CD4-positive, alpha-beta T cell (primary cell): ENCODE results near the gene GLTP. TPM values are rescaled to one million over a fixed set of nuclear protein-coding genes. Genes with fewer than 3 reads are reported as not detected.

ENCODE experiments used
- ATAC-seq: fragments of 200-7000 bp; cut with Tn5 transposase; one replicate; pipeline ENCODE4 v1.10.0; 2022; ENCODE audit warnings: mild to moderate bottlenecking; ENCODE audit not compliant: poor library complexity
- CTCF ChIA-PET: fragments of 350-600 bp; sonication (Branson Sonifier 250); formaldehyde crosslinking; loops from one replicate; lab custom pipeline; 2021; ENCODE audit warnings: antibody characterized with exemption, inconsistent platforms; lab: Charles Lee
- POLR2A ChIA-PET: fragments of 350-600 bp; sonication (Branson Sonifier 250); formaldehyde crosslinking; loops from one replicate; lab custom pipeline; 2021; ENCODE audit warnings: antibody characterized with exemption, inconsistent platforms; lab: Charles Lee
- DNase-seq, 14 experiments: peaks; one replicate each; pipeline ENCODE4 v3.0.0-alpha.2; 2013 to 2020; ENCODE audit warnings: mixed read lengths in 2 of 14
- H3K27ac ChIP-seq, 2 donors: one replicate each; pipeline versions ENCODE4 v1.5.1 to v1.7.0; 2013; ENCODE audit warnings: low read length in 2 of 2, low read depth in 1 of 2, mild to moderate bottlenecking in 1 of 2
- H3K27me3 ChIP-seq, 2 experiments: 1 replicate in 1 of 2; 2 replicates in 1 of 2; pipeline versions ENCODE4 v1.6.1 to v1.7.0; 2013; ENCODE audit warnings: low read length in 2 of 2, control low read depth in 1 of 2, mild to moderate bottlenecking in 1 of 2, moderate library complexity in 1 of 2; ENCODE audit not compliant: insufficient read depth in 2 of 2, control insufficient read depth in 1 of 2
- H3K36me3 ChIP-seq: one replicate; pipeline ENCODE4 v1.6.1; 2013; ENCODE audit warnings: low read length, control low read depth; ENCODE audit not compliant: insufficient read depth
- H3K4me1 ChIP-seq: one replicate; pipeline ENCODE4 v1.6.1; 2013; ENCODE audit warnings: low read length, control low read depth; ENCODE audit not compliant: insufficient read depth
- H3K4me3 ChIP-seq: one replicate; pipeline ENCODE4 v1.5.1; 2013; ENCODE audit warnings: mild to moderate bottlenecking, low read length, moderate library complexity
- H3K9me3 ChIP-seq, 2 experiments: 1 replicate in 1 of 2; 2 replicates in 1 of 2; pipeline versions ENCODE4 v1.6.1 to v1.7.0; 2013; ENCODE audit warnings: low read length in 2 of 2, mild to moderate bottlenecking in 2 of 2, control low read depth in 1 of 2, moderate library complexity in 1 of 2; ENCODE audit not compliant: control insufficient read depth in 1 of 2, insufficient read depth in 1 of 2
- H3K27ac Mint-ChIP-seq: one replicate; pipeline ENCODE4 v1.8.0; 2020; ENCODE audit warnings: mixed read lengths
- H3K27me3 Mint-ChIP-seq: one replicate; pipeline ENCODE4 v1.8.0; 2021; ENCODE audit warnings: mixed read lengths
- H3K36me3 Mint-ChIP-seq: one replicate; pipeline ENCODE4 v1.8.0; 2021; ENCODE audit warnings: low read depth, mixed read lengths
- H3K4me1 Mint-ChIP-seq: one replicate; pipeline ENCODE4 v1.8.0; 2021; ENCODE audit warnings: low read depth, mixed read lengths
- H3K4me3 Mint-ChIP-seq: one replicate; pipeline ENCODE4 v1.8.0; 2020; ENCODE audit warnings: mild to moderate bottlenecking, mixed read lengths
- H3K9me3 Mint-ChIP-seq: one replicate; pipeline ENCODE4 v1.8.0; 2020; ENCODE audit warnings: mixed read lengths
- intact Hi-C, 2 experiments: fragments of 100-400 bp; cut with DNase I in 1 of 2; cut with micrococcal nuclease in 1 of 2; formaldehyde crosslinking; loops; one replicate each; pipeline versions ENCODE4 v1.15.1 to v1.9.0; 2023 to 2025; cut with DNase I, micrococcal nuclease
- total RNA-seq, 174 experiments: library from RNA in 2 of 174; stranded (reverse) in 2 of 174; gene quantifications; one replicate each; pipeline ENCODE4 v1.2.3 and lab custom pipeline; 2021 to 2026
- TF ChIP-seq, protein P1 (sequence below): fragments of 200-600 bp; IDR thresholded peaks from one replicate; pipeline ENCODE4 v1.8.0; 2022; ENCODE audit warnings: antibody characterized with exemption, mild to moderate bottlenecking

GLTP gene
- total RNA-seq, 2 experiments from 2014 or later = 24.8 to 25.2 TPM

DNA sequence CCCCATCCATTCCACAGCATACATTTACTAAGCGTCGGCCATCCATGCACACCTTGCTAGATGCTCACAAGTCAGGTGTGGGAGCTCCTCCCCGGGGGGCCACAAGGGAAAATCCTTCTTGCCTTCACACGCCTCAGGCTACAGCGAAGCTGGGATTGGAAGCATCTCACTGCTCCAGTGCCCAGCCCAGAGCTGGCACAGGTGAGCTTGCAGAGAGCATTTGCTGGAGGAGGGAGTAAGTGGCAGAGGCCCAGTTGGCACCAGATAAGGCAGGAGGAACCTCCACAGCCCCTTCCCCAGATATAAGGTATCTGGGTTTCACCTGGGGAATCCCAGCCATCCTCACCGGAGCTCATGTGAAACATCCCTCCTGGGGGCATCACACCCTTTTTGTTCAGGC, 49.0 kb downstream of the GLTP start:
- Histone ChIP-seq H3K27me3 (peaks cover 12 to 28% of the 10 kb centered on the region in 2 experiments), H3K4me3 (no peak overlapping the region), H3K4me1 (peaks cover 4% of the 10 kb centered on the region), H3K36me3 (no peaks in the 10 kb centered on the region), H3K27ac (no peak overlapping the region), H3K9me3 (no peaks in the 10 kb centered on the region)
- ATAC-seq (no peak), DNase-seq (no peak)
- ChIA-PET POLR2A (no interaction called here), CTCF (no interaction called here)
- Mint-ChIP-seq H3K4me1 (peaks cover 4% of the 10 kb centered on the region), H3K9me3 (no peaks in the 10 kb centered on the region), H3K27me3 (peaks cover 38% of the 10 kb centered on the region), H3K27ac (no peak overlapping the region), H3K4me3 (no peak overlapping the region), H3K36me3 (no peaks in the 10 kb centered on the region)
- intact Hi-C loops = no loop called here
- TF ChIP-seq, protein P1, sequence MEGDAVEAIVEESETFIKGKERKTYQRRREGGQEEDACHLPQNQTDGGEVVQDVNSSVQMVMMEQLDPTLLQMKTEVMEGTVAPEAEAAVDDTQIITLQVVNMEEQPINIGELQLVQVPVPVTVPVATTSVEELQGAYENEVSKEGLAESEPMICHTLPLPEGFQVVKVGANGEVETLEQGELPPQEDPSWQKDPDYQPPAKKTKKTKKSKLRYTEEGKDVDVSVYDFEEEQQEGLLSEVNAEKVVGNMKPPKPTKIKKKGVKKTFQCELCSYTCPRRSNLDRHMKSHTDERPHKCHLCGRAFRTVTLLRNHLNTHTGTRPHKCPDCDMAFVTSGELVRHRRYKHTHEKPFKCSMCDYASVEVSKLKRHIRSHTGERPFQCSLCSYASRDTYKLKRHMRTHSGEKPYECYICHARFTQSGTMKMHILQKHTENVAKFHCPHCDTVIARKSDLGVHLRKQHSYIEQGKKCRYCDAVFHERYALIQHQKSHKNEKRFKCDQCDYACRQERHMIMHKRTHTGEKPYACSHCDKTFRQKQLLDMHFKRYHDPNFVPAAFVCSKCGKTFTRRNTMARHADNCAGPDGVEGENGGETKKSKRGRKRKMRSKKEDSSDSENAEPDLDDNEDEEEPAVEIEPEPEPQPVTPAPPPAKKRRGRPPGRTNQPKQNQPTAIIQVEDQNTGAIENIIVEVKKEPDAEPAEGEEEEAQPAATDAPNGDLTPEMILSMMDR = no peak

DNA sequence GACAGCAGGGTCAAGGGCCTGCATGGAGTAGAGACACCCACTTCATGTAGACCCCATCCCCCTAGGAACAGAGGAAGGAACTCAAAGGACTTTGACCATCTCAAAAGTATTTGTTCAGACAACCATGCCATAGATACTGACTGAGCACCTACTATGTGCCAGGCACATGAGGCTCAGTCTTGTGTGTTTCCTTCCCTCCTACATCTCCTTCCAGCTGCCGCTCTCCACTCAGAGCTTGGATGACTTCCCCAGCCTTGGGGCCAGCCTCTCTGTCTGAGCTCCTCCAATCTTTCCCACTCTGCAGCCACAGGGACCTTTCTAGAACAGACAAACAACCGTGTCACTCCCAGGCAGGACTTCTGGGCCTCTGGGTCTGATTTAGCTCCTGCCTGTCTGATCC, 49.6 kb downstream of the GLTP start:
- Mint-ChIP-seq H3K27ac (no peak overlapping the region), H3K36me3 (no peaks in the 10 kb centered on the region), H3K27me3 (peaks cover 38% of the 10 kb centered on the region), H3K4me1 (peaks cover 4% of the 10 kb centered on the region), H3K4me3 (no peak overlapping the region), H3K9me3 (no peaks in the 10 kb centered on the region)
- ATAC-seq = no peak
- H3K4me1 ChIP-seq = peaks cover 4% of the 10 kb centered on the region
- no peaks in the 10 kb centered on the region for H3K36me3 ChIP-seq
- CTCF ChIA-PET = no interaction called here
- intact Hi-C loops = no loop called here
- H3K9me3 ChIP-seq = no peaks in the 10 kb centered on the region
- peaks cover 12 to 28% of the 10 kb centered on the region in 2 experiments for H3K27me3 ChIP-seq
- POLR2A ChIA-PET = no interaction called here
- TF ChIP-seq, protein P1 = no peak
- H3K27ac ChIP-seq = no peak overlapping the region
- no peak overlapping the region for H3K4me3 ChIP-seq
- no peak for DNase-seq

DNA sequence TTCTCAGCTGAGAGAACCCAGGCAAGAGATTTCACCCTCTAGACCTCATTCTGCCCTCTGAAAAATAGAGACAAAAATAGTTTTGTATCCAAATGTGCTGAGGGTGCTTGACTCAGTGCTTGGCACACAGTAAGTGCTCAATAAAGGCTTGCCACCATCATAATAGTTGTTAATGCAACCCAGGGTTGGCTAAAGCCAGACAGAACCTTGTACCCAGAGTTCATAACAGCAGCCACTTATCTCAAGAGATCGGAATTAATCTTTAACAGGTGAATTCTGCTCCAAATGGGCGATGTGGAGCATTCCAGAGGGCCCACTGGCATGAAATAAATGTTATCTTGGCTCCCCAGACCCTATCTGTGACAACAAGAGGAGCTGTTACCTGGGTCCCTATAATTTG, 50.1 kb downstream of the GLTP start:
- Mint-ChIP-seq H3K27me3 (peaks cover 35% of the 10 kb centered on the region), H3K36me3 (no peaks in the 10 kb centered on the region), H3K4me3 (no peak overlapping the region), H3K9me3 (no peaks in the 10 kb centered on the region), H3K27ac (no peak overlapping the region), H3K4me1 (peaks cover 4% of the 10 kb centered on the region)
- H3K4me1 ChIP-seq = peaks cover 4% of the 10 kb centered on the region
- no peaks in the 10 kb centered on the region for H3K36me3 ChIP-seq
- POLR2A ChIA-PET = no interaction called here
- TF ChIP-seq, protein P1 = no peak
- no peaks in the 10 kb centered on the region for H3K9me3 ChIP-seq
- intact Hi-C loops = no loop called here
- no peak for DNase-seq
- CTCF ChIA-PET = no interaction called here
- H3K27me3 ChIP-seq = peaks cover 12 to 28% of the 10 kb centered on the region in 2 experiments
- H3K4me3 ChIP-seq = no peak overlapping the region
- ATAC-seq = no peak
- no peak overlapping the region for H3K27ac ChIP-seq
